ENCODE data around the gene KISS1R.

The KISS1R gene

GRCh38 chr19:925087-925525, 8.0 kb downstream of the KISS1R start:
- peak; percentile 51 for DNase-seq

- DNase-seq = peak; percentile 51
Measured at GRCh38 chr19:925526-926322, 8.6 kb downstream of the KISS1R start, which contains the start of gene ARID3A. Gene ARID3A, plus strand, starts transcription at chr19:926035. Its CDS starts 3,494 bp downstream, at chr19:929529.

GRCh38 chr19:926323-926588, 9.1 kb downstream of the KISS1R start:
- no peak for DNase-seq

- DNase-seq = no peak
Measured at GRCh38 chr19:926589-927350, 9.6 kb downstream of the KISS1R start.

GRCh38 chr19:927351-927779, 10.2 kb downstream of the KISS1R start:
- DNase-seq = no peak

- no peak for DNase-seq
Measured at GRCh38 chr19:927780-928401, 10.8 kb downstream of the KISS1R start.

- no peak for DNase-seq
Measured at GRCh38 chr19:928471-929202, 11.5 kb downstream of the KISS1R start.

- DNase-seq = no peak
Measured at GRCh38 chr19:929203-929890, 12.2 kb downstream of the KISS1R start.

- DNase-seq = no peak
Measured at GRCh38 chr19:929891-930258, 12.7 kb downstream of the KISS1R start.

GRCh38 chr19:931860-932647, 14.9 kb downstream of the KISS1R start:
- no peak for DNase-seq

- no peak for DNase-seq
Measured at GRCh38 chr19:932648-933552, 15.8 kb downstream of the KISS1R start.

- DNase-seq = no peak
Measured at GRCh38 chr19:933553-933882, 16.4 kb downstream of the KISS1R start.

GRCh38 chr19:934197-934840, 17.2 kb downstream of the KISS1R start:
- no peak for DNase-seq

GRCh38 chr19:934865-935479, 17.8 kb downstream of the KISS1R start:
- no peak for DNase-seq

- no peak for DNase-seq
Measured at GRCh38 chr19:936175-936546, 19.0 kb downstream of the KISS1R start.

GRCh38 chr19:937259-937694, 20.1 kb downstream of the KISS1R start:
- DNase-seq = no peak

GRCh38 chr19:938233-938923, 21.2 kb downstream of the KISS1R start:
- DNase-seq = no peak

- no peak for DNase-seq
Measured at GRCh38 chr19:939439-939838, 22.3 kb downstream of the KISS1R start.

- DNase-seq = no peak
Measured at GRCh38 chr19:939922-940321, 22.8 kb downstream of the KISS1R start.
